C4-2B (cell line): ENCODE data around the gene HLA-A.

Experiments used
- CTCF ChIP-seq: fragments of 450-650 bp; conservative IDR thresholded peaks from 2 replicates; pipeline ENCODE4 v1.5.1; 2017; ENCODE audit warnings: mild to moderate bottlenecking
- ZFX ChIP-seq: fragments of 450-650 bp; IDR thresholded peaks from 2 replicates; pipeline ENCODE4 v1.6.1; 2017

- TF ChIP-seq CTCF (no peak), ZFX (no peak)
These were observed 5.9 kb downstream of the HLA-A start for GRCh38 chr6:29948277-29948676.
